HepG2 (cell line): Measurements from ENCODE around the gene HSD17B8. TPM values are rescaled to one million over a fixed set of nuclear protein-coding genes. Genes with fewer than 3 reads are reported as not detected.

Source experiments
- ARID5B ChIP-seq: IDR thresholded peaks from 2 replicates; pipeline ENCODE4 v1.4.0; 2020; ENCODE audit warnings: mild to moderate bottlenecking, missing genetic modification reagents
- ATF7 ChIP-seq, 2 experiments: fragments of 450-650 bp in 1 of 2; sonication (generic) in 1 of 2; formaldehyde crosslinking in 1 of 2; IDR thresholded peaks; 2 replicates each; pipeline versions ENCODE4 v1.4.0 to v1.6.1; 2016 to 2020; ENCODE audit warnings: antibody characterized with exemption in 1 of 2, mild to moderate bottlenecking in 1 of 2, missing genetic modification reagents in 1 of 2
- ATRX ChIP-seq: sonication (generic); formaldehyde crosslinking; IDR thresholded peaks from 2 replicates; pipeline ENCODE4 v1.4.0; 2020; ENCODE audit warnings: missing genetic modification reagents, borderline replicate concordance
- CCDC6 ChIP-seq: sonication (generic); formaldehyde crosslinking; IDR thresholded peaks from 2 replicates; pipeline ENCODE4 v1.8.1; 2022; ENCODE audit warnings: mild to moderate bottlenecking, missing genetic modification reagents, moderate library complexity
- FOXP1 ChIP-seq, 2 experiments: fragments of 450-650 bp in 1 of 2; IDR thresholded peaks; 2 replicates each; pipeline ENCODE4 v1.6.1; 2017 to 2018; ENCODE audit warnings: antibody characterized with exemption in 1 of 2
- HINFP ChIP-seq: sonication (generic); formaldehyde crosslinking; IDR thresholded peaks from 2 replicates; pipeline ENCODE4 v1.4.0; 2020; ENCODE audit warnings: low read depth, mild to moderate bottlenecking, missing genetic modification reagents
- HOXD1 ChIP-seq: sonication (generic); formaldehyde crosslinking; IDR thresholded peaks from 2 replicates; pipeline ENCODE4 v1.5.0; 2020; ENCODE audit warnings: missing genetic modification reagents
- NPAS2 ChIP-seq: sonication (generic); formaldehyde crosslinking; IDR thresholded peaks from 2 replicates; pipeline ENCODE4 v1.8.0; 2022; ENCODE audit warnings: mild to moderate bottlenecking, missing genetic modification reagents, borderline replicate concordance
- PHF21A ChIP-seq: sonication (generic); formaldehyde crosslinking; IDR thresholded peaks from 2 replicates; pipeline ENCODE4 v1.5.0; 2020; ENCODE audit warnings: mild to moderate bottlenecking, missing genetic modification reagents
- PHF5A ChIP-seq: IDR thresholded peaks from one replicate; pipeline ENCODE4 v1.6.1; 2018; ENCODE audit warnings: low read depth, missing genetic modification reagents; ENCODE audit not compliant: unreplicated experiment
- PRDM15 ChIP-seq: sonication (generic); formaldehyde crosslinking; IDR thresholded peaks from 2 replicates; pipeline ENCODE4 v1.4.0; 2020; ENCODE audit warnings: missing genetic modification reagents
- SOX5 ChIP-seq: IDR thresholded peaks from 2 replicates; pipeline ENCODE4 v1.6.1; 2016; ENCODE audit warnings: borderline replicate concordance
- TCF7 ChIP-seq: sonication (generic); IDR thresholded peaks from 2 replicates; pipeline ENCODE4 v1.6.1; 2016; ENCODE audit warnings: antibody characterized with exemption, low read depth
- ZNF282 ChIP-seq: fragments of 450-650 bp; IDR thresholded peaks from 2 replicates; pipeline ENCODE4 v1.6.1; 2018; ENCODE audit not compliant: partially characterized antibody
- ZNF362 ChIP-seq: sonication (generic); formaldehyde crosslinking; IDR thresholded peaks from 2 replicates; pipeline ENCODE4 v1.4.0; 2020; ENCODE audit warnings: missing genetic modification reagents, mild to moderate bottlenecking, borderline replicate concordance
- ZNF747 ChIP-seq: sonication (generic); formaldehyde crosslinking; IDR thresholded peaks from 2 replicates; pipeline ENCODE4 v1.8.1; 2023; ENCODE audit warnings: missing genetic modification reagents, mild to moderate bottlenecking, borderline replicate concordance
- ZNF839 ChIP-seq: sonication (generic); formaldehyde crosslinking; IDR thresholded peaks from 2 replicates; pipeline ENCODE4 v1.4.0; 2020; ENCODE audit warnings: missing genetic modification reagents, mild to moderate bottlenecking, borderline replicate concordance
- ZSCAN21 ChIP-seq: sonication (generic); formaldehyde crosslinking; IDR thresholded peaks from 2 replicates; pipeline ENCODE4 v1.8.0; 2022; ENCODE audit warnings: mild to moderate bottlenecking, missing genetic modification reagents, moderate library complexity, borderline replicate concordance
- polyA plus RNA-seq, 8 experiments: library from polyadenylated mRNA; depleted of rRNA in 3 of 8; stranded (reverse) in 7 of 8; unstranded in 1 of 8; fragments of >200 nt; fragmentation: Illumina TruSeq in 4 of 8; extraction: Trizol in 4 of 8; gene quantifications; 2 replicates each; pipeline versions ENCODE4 v1.2.1 to v1.2.3, GENCODE V29; 2011 to 2016; ENCODE audit warnings: low read depth in 4 of 8, missing spikeins in 1 of 8, mixed read lengths in 1 of 8; ENCODE audit not compliant: insufficient read depth in 1 of 8
- total RNA-seq, 5 experiments: library from RNA; depleted of rRNA; stranded (reverse); fragments of >200 nt; fragmentation: Illumina TruSeq; extraction: Trizol; gene quantifications; 2 replicates each; pipeline ENCODE4 v1.2.3, GENCODE V29; 2016; ENCODE audit warnings: low read depth in 1 of 5

The HSD17B8 gene
- total and polyA plus RNA-seq, 2 of the 13 experiments (the other 11 are each of a cell fraction or from before 2014, with no cell fraction given): 12.6 to 20.1 TPM

- TF ChIP-seq PRDM15 (peak; percentile 86), ZNF362 (CRISPR knock-in tag) (no peak), ZNF747 (CRISPR knock-in tag) (peak; percentile 19; the same call in 1 of the 2 replicates), HOXD1 (CRISPR knock-in tag) (peak; percentile 69), PHF5A (CRISPR knock-in tag) (peak; percentile 62), CCDC6 (CRISPR knock-in tag) (peak; percentile 78; the same call in 1 of the 2 replicates), ZSCAN21 (CRISPR knock-in tag) (no peak; the same call in 1 of the 2 replicates), ATRX (CRISPR knock-in tag) (no peak), ATF7 (IDR thresholded peaks at IDR 0.05) (no peak), ATF7 (CRISPR knock-in tag; IDR thresholded peaks at IDR 0.05) (peak; percentile 41; the same call in 1 of the 2 replicates), SOX5 (CRISPR knock-in tag) (peak; percentile 9; the same call in 1 of the 2 replicates), NPAS2 (CRISPR knock-in tag) (no peak), PHF21A (CRISPR knock-in tag) (peak; percentile 87), ARID5B (CRISPR knock-in tag) (no peak), FOXP1 (IDR thresholded peaks at IDR 0.05) (no peak), FOXP1 (CRISPR knock-in tag; IDR thresholded peaks at IDR 0.05) (0 out of 2 replicates have a peak, but pooled peaks have one; percentile 3), HINFP (CRISPR knock-in tag) (peak; percentile 62), TCF7 (no peak), ZNF282 (no peak), ZNF839 (CRISPR knock-in tag) (no peak)
Measured at GRCh38 chr6:33248932-33249731, 44.7 kb downstream of the HSD17B8 start (continued).
